ENCODE measurements around the gene PICALM. TPM values are rescaled to one million over a fixed set of nuclear protein-coding genes. Genes with fewer than 3 reads are reported as not detected.

PICALM gene
- total RNA-seq, 2 experiments from 2014 or later, result 110 to 115 TPM

- Mint-ChIP-seq H3K27ac (no peak overlapping the region), H3K4me1 (ENCODE audit: low read depth) (peaks cover 21% of the 10 kb centered on the region), H3K36me3 (ENCODE audit: low read depth) (peaks cover 44% of the 10 kb centered on the region), H3K4me3 (no peak overlapping the region), H3K9me3 (ENCODE audit: insufficient read depth) (peaks cover 14% of the 10 kb centered on the region), H3K27me3 (ENCODE audit: low read depth) (no peaks in the 10 kb centered on the region)
- ATAC-seq, result no peak
- no peak for DNase-seq
- ChIA-PET CTCF (no interaction called here), POLR2A (interaction anchor here (1.3 kb wide), 1 partner anchor 19 kb away, joined by 4 read pairs; no protein-coding TSS in a partner anchor)
Observed at GRCh38 chr11:85949798-85950197, 119.1 kb downstream of the PICALM start.

- H3K4me1 Mint-ChIP-seq (ENCODE audit: low read depth), result peaks cover 21% of the 10 kb centered on the region
- H3K27ac Mint-ChIP-seq, result no peak overlapping the region
- peaks cover 37% of the 10 kb centered on the region for H3K36me3 Mint-ChIP-seq (ENCODE audit: low read depth)
- no peak for DNase-seq
- no peak overlapping the region for H3K4me3 Mint-ChIP-seq
- no peak for ATAC-seq
- ChIA-PET POLR2A (no interaction called here), CTCF (interaction anchor here (0.7 to 1.3 kb wide), 2 partner anchors 12 to 73 kb away, joined by 3 to 4 read pairs; no protein-coding TSS in a partner anchor)
- peaks cover 16% of the 10 kb centered on the region for H3K9me3 Mint-ChIP-seq (ENCODE audit: insufficient read depth)
- no peaks in the 10 kb centered on the region for H3K27me3 Mint-ChIP-seq (ENCODE audit: low read depth)
Observed at GRCh38 chr11:85948884-85949283, 120.0 kb downstream of the PICALM start.

GRCh38 chr11:85947431-85948272 is 121.2 kb downstream of the PICALM start:
- no peak for ATAC-seq
- ChIA-PET POLR2A (no interaction called here), CTCF (interaction anchor here (0.7 to 1.3 kb wide), 2 partner anchors 14 to 71 kb away, joined by 3 to 4 read pairs; no protein-coding TSS in a partner anchor)
- peaks cover 21% of the 10 kb centered on the region for H3K4me1 Mint-ChIP-seq (ENCODE audit: low read depth)
- no peaks in the 10 kb centered on the region for H3K27me3 Mint-ChIP-seq (ENCODE audit: low read depth)
- no peak for DNase-seq
- no peak overlapping the region for H3K27ac Mint-ChIP-seq
- peaks cover 27% of the 10 kb centered on the region for H3K36me3 Mint-ChIP-seq (ENCODE audit: low read depth)
- H3K9me3 Mint-ChIP-seq (ENCODE audit: insufficient read depth), result peaks cover 16% of the 10 kb centered on the region
- no peak overlapping the region for H3K4me3 Mint-ChIP-seq

GRCh38 chr11:85946221-85946620 is 122.7 kb downstream of the PICALM start:
- POLR2A ChIA-PET, result interaction anchor here (0.6 kb wide), 1 partner anchor 21 kb away, joined by 3 read pairs; no protein-coding TSS in a partner anchor

GRCh38 chr11:85945788-85946187 is 123.1 kb downstream of the PICALM start:
- ATAC-seq, result no peak

More at GRCh38 chr11:85946221-85946620, 122.7 kb downstream of the PICALM start:
- CTCF ChIA-PET, result interaction anchor here (0.9 to 1.2 kb wide), 3 partner anchors 24 to 324 kb away, joined by 3 to 7 read pairs (median 3); partner anchors contain the start of gene CCDC83
- no peak for ATAC-seq
- no peak for DNase-seq
- Mint-ChIP-seq H3K36me3 (ENCODE audit: low read depth) (peaks cover 20% of the 10 kb centered on the region), H3K27me3 (ENCODE audit: low read depth) (no peaks in the 10 kb centered on the region), H3K4me3 (no peak overlapping the region), H3K9me3 (ENCODE audit: insufficient read depth) (peaks cover 16% of the 10 kb centered on the region), H3K4me1 (ENCODE audit: low read depth) (peaks cover 21% of the 10 kb centered on the region), H3K27ac (no peak overlapping the region)

GRCh38 chr11:85945296-85945695 is 123.6 kb downstream of the PICALM start:
- Mint-ChIP-seq H3K27me3 (ENCODE audit: low read depth) (no peaks in the 10 kb centered on the region), H3K36me3 (ENCODE audit: low read depth) (peaks cover 19% of the 10 kb centered on the region), H3K27ac (peak overlapping the region; percentile 47), H3K4me3 (no peak overlapping the region), H3K9me3 (ENCODE audit: insufficient read depth) (peaks cover 16% of the 10 kb centered on the region), H3K4me1 (ENCODE audit: low read depth) (peaks cover 21% of the 10 kb centered on the region)
- no peak for ATAC-seq
- DNase-seq, result no peak
- CTCF ChIA-PET, result no interaction called here
- POLR2A ChIA-PET, result no interaction called here

More at GRCh38 chr11:85945788-85946187, 123.1 kb downstream of the PICALM start:
- no peaks in the 10 kb centered on the region for H3K27me3 Mint-ChIP-seq (ENCODE audit: low read depth)
- CTCF ChIA-PET, result interaction anchor here (1.2 kb wide), 1 partner anchor 91 kb away, joined by 7 read pairs; the partner anchor contains the start of gene CCDC83
- H3K4me1 Mint-ChIP-seq (ENCODE audit: low read depth), result peaks cover 21% of the 10 kb centered on the region
- POLR2A ChIA-PET, result no interaction called here
- H3K27ac Mint-ChIP-seq, result peak overlapping the region; percentile 47
- peaks cover 16% of the 10 kb centered on the region for H3K9me3 Mint-ChIP-seq (ENCODE audit: insufficient read depth)
- no peak overlapping the region for H3K4me3 Mint-ChIP-seq
- peaks cover 19% of the 10 kb centered on the region for H3K36me3 Mint-ChIP-seq (ENCODE audit: low read depth)
- no peak for DNase-seq

- peak; percentile 51 for DNase-seq
- Mint-ChIP-seq H3K27me3 (ENCODE audit: low read depth) (no peaks in the 10 kb centered on the region), H3K9me3 (ENCODE audit: insufficient read depth) (peaks cover 16% of the 10 kb centered on the region), H3K36me3 (ENCODE audit: low read depth) (peaks cover 13% of the 10 kb centered on the region), H3K4me1 (ENCODE audit: low read depth) (peaks cover 10% of the 10 kb centered on the region), H3K27ac (no peak overlapping the region), H3K4me3 (no peak overlapping the region)
- ChIA-PET POLR2A (no interaction called here), CTCF (no interaction called here)
- no peak for ATAC-seq
Observed at GRCh38 chr11:85941380-85941973, 127.4 kb downstream of the PICALM start.

- Mint-ChIP-seq H3K9me3 (ENCODE audit: insufficient read depth) (no peaks in the 10 kb centered on the region), H3K27me3 (ENCODE audit: low read depth) (no peaks in the 10 kb centered on the region), H3K4me1 (ENCODE audit: low read depth) (no peaks in the 10 kb centered on the region), H3K36me3 (ENCODE audit: low read depth) (no peaks in the 10 kb centered on the region), H3K27ac (no peak overlapping the region), H3K4me3 (no peak overlapping the region)
- ATAC-seq, result no peak
- DNase-seq, result no peak
- CTCF ChIA-PET, result interaction anchor here (0.6 to 0.7 kb wide), 2 partner anchors 279 to 335 kb away, joined by 3 read pairs; no protein-coding TSS in a partner anchor
- POLR2A ChIA-PET, result no interaction called here
Observed at GRCh38 chr11:85939099-85940015, 129.5 kb downstream of the PICALM start.

GRCh38 chr11:85937835-85938234 is 131.0 kb downstream of the PICALM start:
- ChIA-PET POLR2A (no interaction called here), CTCF (no interaction called here)
- no peaks in the 10 kb centered on the region for H3K27me3 Mint-ChIP-seq (ENCODE audit: low read depth)
- no peak for DNase-seq
- H3K4me3 Mint-ChIP-seq, result no peak overlapping the region
- ATAC-seq, result no peak
- no peak overlapping the region for H3K27ac Mint-ChIP-seq
- no peaks in the 10 kb centered on the region for H3K36me3 Mint-ChIP-seq (ENCODE audit: low read depth)
- no peaks in the 10 kb centered on the region for H3K9me3 Mint-ChIP-seq (ENCODE audit: insufficient read depth)
- no peaks in the 10 kb centered on the region for H3K4me1 Mint-ChIP-seq (ENCODE audit: low read depth)

- no peak for DNase-seq
- CTCF ChIA-PET, result no interaction called here
- Mint-ChIP-seq H3K27ac (no peak overlapping the region), H3K4me1 (ENCODE audit: low read depth) (no peaks in the 10 kb centered on the region), H3K36me3 (ENCODE audit: low read depth) (no peaks in the 10 kb centered on the region), H3K27me3 (ENCODE audit: low read depth) (no peaks in the 10 kb centered on the region), H3K4me3 (no peak overlapping the region), H3K9me3 (ENCODE audit: insufficient read depth) (no peaks in the 10 kb centered on the region)
- POLR2A ChIA-PET, result no interaction called here
- no peak for ATAC-seq
Observed at GRCh38 chr11:85935751-85936150, 133.1 kb downstream of the PICALM start.

GRCh38 chr11:85934596-85935169 is 134.2 kb downstream of the PICALM start:
- ChIA-PET CTCF (no interaction called here), POLR2A (no interaction called here)
- Mint-ChIP-seq H3K27ac (no peak overlapping the region), H3K4me3 (no peak overlapping the region), H3K9me3 (ENCODE audit: insufficient read depth) (no peaks in the 10 kb centered on the region), H3K36me3 (ENCODE audit: low read depth) (no peaks in the 10 kb centered on the region), H3K4me1 (ENCODE audit: low read depth) (no peaks in the 10 kb centered on the region), H3K27me3 (ENCODE audit: low read depth) (peaks cover 2% of the 10 kb centered on the region)
- ATAC-seq (no peak), DNase-seq (no peak)

All from activated CD8-positive, alpha-beta T cell treated with anti-CD3 and anti-CD28 coated beads, Interleukin-2, amount 10 ng/mL, durations not matched to agents 7 days and 5 days (primary cell).